Measurements from ENCODE around the gene PRCC. TPM values are rescaled to one million over a fixed set of nuclear protein-coding genes. Genes with fewer than 3 reads are reported as not detected.

Gene PRCC
- total and polyA plus RNA-seq, 2 of the 4 experiments (the other 2 are of a cell fraction) = 10.6 to 59.6 TPM

DNA sequence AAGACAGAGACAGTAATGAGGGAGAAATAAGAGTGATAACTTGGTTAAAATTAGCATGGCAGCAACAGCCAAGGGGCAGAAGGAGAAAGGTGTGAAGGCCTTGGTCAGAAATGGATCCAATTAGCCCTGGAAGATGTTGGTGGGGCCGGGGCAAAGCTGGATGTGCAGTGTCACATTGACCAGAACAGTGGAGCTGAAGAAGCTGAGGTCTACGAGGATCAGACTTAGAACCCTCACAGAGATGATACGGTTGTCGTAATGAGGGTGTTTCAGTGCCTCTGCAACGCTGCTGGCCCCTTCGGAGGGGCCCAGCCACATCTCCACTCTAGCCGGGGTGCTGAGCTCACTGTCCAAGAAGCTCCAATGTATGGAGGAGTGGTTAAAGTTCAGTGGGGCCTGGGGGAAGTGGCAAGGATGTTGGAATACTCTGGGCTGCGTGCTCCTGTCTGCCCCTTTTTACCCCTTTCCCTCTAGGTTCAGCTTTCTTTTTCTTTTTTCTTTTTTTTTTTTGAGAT is 35.1 kb downstream of the PRCC start:
- ATAC-seq (ENCODE audit: low read depth) (no peak), DNase-seq (no peak)
- no peaks in the 10 kb centered on the region for H3K9me3 ChIP-seq (ENCODE audit: control insufficient read depth, insufficient read depth, low read length)
- no peak overlapping the region for H3K4me2 ChIP-seq (ENCODE audit: low read depth, low read length)
- peaks cover 39% of the 10 kb centered on the region; the same call in 1 of the 2 replicates for H4K20me1 ChIP-seq (ENCODE audit: insufficient read depth, low read length)
- no peak overlapping the region for H4K91ac ChIP-seq (ENCODE audit: insufficient read depth, low read depth, low read length)
- peaks cover 13% of the 10 kb centered on the region for H3K4me1 ChIP-seq (ENCODE audit: control insufficient read depth, insufficient read depth, low read length)
- H3K9me1 ChIP-seq (ENCODE audit: insufficient read depth, low read length) = 0 out of 2 replicates have a peak, but pooled peaks cover 8% of the 10 kb centered on the region
- H2AFZ ChIP-seq (replicated peaks; ENCODE audit: low read length, poor library complexity) = no peak overlapping the region
- no TSS peak for BruUV-seq (replicated peaks)
- in situ Hi-C loops (cut with MboI; ENCODE audit: low sequenced_read_pairs) = no loop called here
- no peak overlapping the region for H2BK15ac ChIP-seq (ENCODE audit: low read depth, low read length)
- no peak overlapping the region for H3K23ac ChIP-seq (ENCODE audit: low read depth, low read length)
- no peak overlapping the region for H3K27ac ChIP-seq (ENCODE audit: insufficient read depth, low read length)
- ChIA-PET CTCF (interaction anchor here (0.6 kb wide), 1 partner anchor 126 kb away, joined by 4 read pairs; no protein-coding TSS in a partner anchor), POLR2A (ENCODE audit: unreplicated experiment) (no interaction called here)
- no peak overlapping the region for H3K56ac ChIP-seq (ENCODE audit: extremely low read depth, insufficient read depth, low read length)
- H2AK9ac ChIP-seq (replicated peaks; ENCODE audit: low read depth, low read length, poor library complexity) = no peak overlapping the region
- no peak overlapping the region for H4K8ac ChIP-seq (ENCODE audit: low read depth in 2 of 2, low read length in 2 of 2)
- no peak overlapping the region for H3K4me3 ChIP-seq (ENCODE audit: insufficient read depth, low read depth, low read length)
- no peak for TF ChIP-seq MAZ (IDR thresholded peaks at IDR 0.05; ENCODE audit: borderline replicate concordance, low read depth, low read length)
- H3K36me3 ChIP-seq (ENCODE audit: control insufficient read depth, insufficient read depth, low read length) = peaks cover 25% of the 10 kb centered on the region
- no peak overlapping the region for H2BK5ac ChIP-seq (ENCODE audit: low read depth, low read length, poor library complexity, severe bottlenecking)
- peaks cover 4% of the 10 kb centered on the region; the same call in 1 of the 2 replicates for H3K27me3 ChIP-seq (ENCODE audit: control insufficient read depth, insufficient read depth, low read length)
- no peak overlapping the region for H3K18ac ChIP-seq (ENCODE audit: low read depth, low read length)
- H2AK5ac ChIP-seq (ENCODE audit: low read depth, low read length) = no peak overlapping the region
- dilution Hi-C loops (cut with HindIII; ENCODE audit: low sequenced_read_pairs, unreplicated experiment) = no loop called here
- H2BK120ac ChIP-seq (ENCODE audit: low read depth, low read length) = no peak overlapping the region
- no peak overlapping the region for H4K5ac ChIP-seq (ENCODE audit: low read depth, low read length)
- H2BK20ac ChIP-seq (ENCODE audit: low read depth, low read length) = no peak overlapping the region
- H3K4ac ChIP-seq (ENCODE audit: low read depth, low read length) = no peak overlapping the region
- H3K9ac ChIP-seq (ENCODE audit: low read depth, low read length) = no peak overlapping the region
- intact Hi-C loops (cut with micrococcal nuclease) = no loop called here
- no peak overlapping the region for H3K14ac ChIP-seq (replicated peaks; ENCODE audit: low read depth, low read length)
- peaks cover 0 to 8% of the 10 kb centered on the region in 2 experiments; a peak in 1 of 4 replicates for H3K79me1 ChIP-seq (ENCODE audit: low read depth in 1 of 2, low read length in 2 of 2)
- 57% methylated on average over 1 of the region's 8 CpGs; no CpG with 5 or more reads in 1 of the 2 experiments for WGBS, 2 experiments (ENCODE audit: extremely low coverage in 2 of 2, insufficient read length in 1 of 2)

Data from IMR-90 (cell line).